Measurements from ENCODE around the gene MORC2. TPM values are rescaled to one million over a fixed set of nuclear protein-coding genes. Genes with fewer than 3 reads are reported as not detected.

MORC2 gene
- total and polyA plus RNA-seq, 4 donors: 4.2 to 12.0 (median 9.8) TPM

- Histone ChIP-seq H3K4me1 (ENCODE audit: control insufficient read depth in 4 of 4, insufficient read depth in 4 of 4, low read length in 3 of 4) (no peaks in the 10 kb centered on the region), H3K36me3 (ENCODE audit: control insufficient read depth in 4 of 4, insufficient read depth in 3 of 4, low read depth in 1 of 4, low read length in 3 of 4) (no peaks in the 10 kb centered on the region), H3K27me3 (ENCODE audit: control insufficient read depth in 4 of 4, insufficient read depth in 4 of 4, low read length in 3 of 4) (no peaks in the 10 kb centered on the region), H3K9me3 (ENCODE audit: control insufficient read depth in 4 of 4, low read length in 3 of 4) (no peaks in the 10 kb centered on the region), H3K9ac (ENCODE audit: low read depth in 1 of 2, low read length in 2 of 2) (no peak overlapping the region), H3K4me3 (ENCODE audit: low read depth in 1 of 3, low read length in 3 of 3) (no peak overlapping the region), H3K27ac (ENCODE audit: low read depth in 1 of 2, low read length in 2 of 2) (no peak overlapping the region)
- no peak for TF ChIP-seq RAD21 (IDR thresholded peaks at IDR 0.05)
- no peak for TF ChIP-seq TAF1 (conservative IDR thresholded peaks at IDR 0.05)
- no peak for TF ChIP-seq HNF4A (conservative IDR thresholded peaks at IDR 0.05)
- TF ChIP-seq, protein P1, sequence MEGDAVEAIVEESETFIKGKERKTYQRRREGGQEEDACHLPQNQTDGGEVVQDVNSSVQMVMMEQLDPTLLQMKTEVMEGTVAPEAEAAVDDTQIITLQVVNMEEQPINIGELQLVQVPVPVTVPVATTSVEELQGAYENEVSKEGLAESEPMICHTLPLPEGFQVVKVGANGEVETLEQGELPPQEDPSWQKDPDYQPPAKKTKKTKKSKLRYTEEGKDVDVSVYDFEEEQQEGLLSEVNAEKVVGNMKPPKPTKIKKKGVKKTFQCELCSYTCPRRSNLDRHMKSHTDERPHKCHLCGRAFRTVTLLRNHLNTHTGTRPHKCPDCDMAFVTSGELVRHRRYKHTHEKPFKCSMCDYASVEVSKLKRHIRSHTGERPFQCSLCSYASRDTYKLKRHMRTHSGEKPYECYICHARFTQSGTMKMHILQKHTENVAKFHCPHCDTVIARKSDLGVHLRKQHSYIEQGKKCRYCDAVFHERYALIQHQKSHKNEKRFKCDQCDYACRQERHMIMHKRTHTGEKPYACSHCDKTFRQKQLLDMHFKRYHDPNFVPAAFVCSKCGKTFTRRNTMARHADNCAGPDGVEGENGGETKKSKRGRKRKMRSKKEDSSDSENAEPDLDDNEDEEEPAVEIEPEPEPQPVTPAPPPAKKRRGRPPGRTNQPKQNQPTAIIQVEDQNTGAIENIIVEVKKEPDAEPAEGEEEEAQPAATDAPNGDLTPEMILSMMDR (IDR thresholded peaks at IDR 0.05; ENCODE audit: low read depth, low read length, missing input control): no peak
- TF ChIP-seq YY1 (IDR thresholded peaks at IDR 0.05): no peak
- TF ChIP-seq FOXA2 (IDR thresholded peaks at IDR 0.05): no peak
- no peak for TF ChIP-seq MAX (IDR thresholded peaks at IDR 0.05)
- TF ChIP-seq ZBTB33 (IDR thresholded peaks at IDR 0.05): no peak
- TF ChIP-seq HNF4G (IDR thresholded peaks at IDR 0.05): no peak
- 76% methylated on average over 4 of the region's 4 CpGs for WGBS
- DNase-seq (ENCODE audit: low spot score): no peak
These were observed 17.1 kb upstream of the MORC2 start for GRCh38 chr22:30985561-30986208.

DNA sequence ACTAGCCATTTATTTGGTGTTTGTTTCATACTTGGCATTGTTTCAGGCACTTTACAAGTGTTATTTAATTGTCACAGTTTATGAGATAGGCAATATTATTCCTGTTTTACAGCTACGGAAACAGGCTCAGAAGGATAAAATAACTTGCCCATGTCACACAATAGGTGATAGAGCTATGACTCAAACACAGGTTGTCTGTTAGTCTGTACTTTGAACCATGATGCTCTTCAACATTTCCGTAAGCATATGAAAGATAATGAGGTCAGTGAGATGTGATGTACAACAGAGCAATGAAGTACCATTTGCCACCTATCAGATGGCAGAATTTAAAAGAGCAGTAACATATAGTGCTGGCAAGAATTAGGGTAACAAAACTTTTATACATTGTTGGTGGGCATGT is 15.7 kb upstream of the MORC2 start:
- 64% methylated on average over 2 of the region's 2 CpGs for WGBS
- TF ChIP-seq HNF4A (conservative IDR thresholded peaks at IDR 0.05): peak; percentile 24 to 30
- no peak for TF ChIP-seq MAX (IDR thresholded peaks at IDR 0.05)

GRCh38 chr22:30982512-30982911 is 13.9 kb upstream of the MORC2 start:
- Histone ChIP-seq H3K27me3 (ENCODE audit: control insufficient read depth in 4 of 4, insufficient read depth in 4 of 4, low read length in 3 of 4) (no peaks in the 10 kb centered on the region), H3K4me1 (ENCODE audit: control insufficient read depth in 4 of 4, insufficient read depth in 4 of 4, low read length in 3 of 4) (no peaks in the 10 kb centered on the region), H3K36me3 (ENCODE audit: control insufficient read depth in 4 of 4, insufficient read depth in 3 of 4, low read depth in 1 of 4, low read length in 3 of 4) (no peaks in the 10 kb centered on the region), H3K9ac (ENCODE audit: low read depth in 1 of 2, low read length in 2 of 2) (no peak overlapping the region), H3K4me3 (ENCODE audit: low read depth in 1 of 3, low read length in 3 of 3) (no peak overlapping the region), H3K9me3 (ENCODE audit: control insufficient read depth in 4 of 4, low read length in 3 of 4) (peaks cover 0 to 4% (median 1%) of the 10 kb centered on the region in 4 donors), H3K27ac (ENCODE audit: low read depth in 1 of 2, low read length in 2 of 2) (no peak overlapping the region)
- 94% methylated on average over 2 of the region's 2 CpGs for WGBS
- DNase-seq (ENCODE audit: low spot score): no peak
- TF ChIP-seq HNF4G (IDR thresholded peaks at IDR 0.05) (no peak), YY1 (IDR thresholded peaks at IDR 0.05) (no peak), HNF4A (conservative IDR thresholded peaks at IDR 0.05) (no peak), GABPA (IDR thresholded peaks at IDR 0.05 in 1 of 2, conservative IDR thresholded peaks at IDR 0.05 in 1 of 2) (no peak), RXRA (IDR thresholded peaks at IDR 0.05) (no peak), SP1 (IDR thresholded peaks at IDR 0.05) (no peak), MAX (IDR thresholded peaks at IDR 0.05) (no peak), NR2F2 (IDR thresholded peaks at IDR 0.05) (no peak), JUND (IDR thresholded peaks at IDR 0.05) (no peak), EGR1 (IDR thresholded peaks at IDR 0.05; ENCODE audit: low read depth in 2 of 2) (no peak), RAD21 (IDR thresholded peaks at IDR 0.05) (no peak)
- TF ChIP-seq, protein P2, sequence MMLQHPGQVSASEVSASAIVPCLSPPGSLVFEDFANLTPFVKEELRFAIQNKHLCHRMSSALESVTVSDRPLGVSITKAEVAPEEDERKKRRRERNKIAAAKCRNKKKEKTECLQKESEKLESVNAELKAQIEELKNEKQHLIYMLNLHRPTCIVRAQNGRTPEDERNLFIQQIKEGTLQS (IDR thresholded peaks at IDR 0.05): no peak
- TF ChIP-seq, protein P1 (IDR thresholded peaks at IDR 0.05; ENCODE audit: low read depth, low read length, missing input control): no peak

More for the DNA sequence above, 15.7 kb upstream of the MORC2 start:
- Histone ChIP-seq H3K27me3 (ENCODE audit: control insufficient read depth in 4 of 4, insufficient read depth in 4 of 4, low read length in 3 of 4) (no peaks in the 10 kb centered on the region), H3K4me1 (ENCODE audit: control insufficient read depth in 4 of 4, insufficient read depth in 4 of 4, low read length in 3 of 4) (no peaks in the 10 kb centered on the region), H3K36me3 (ENCODE audit: control insufficient read depth in 4 of 4, insufficient read depth in 3 of 4, low read depth in 1 of 4, low read length in 3 of 4) (no peaks in the 10 kb centered on the region), H3K9ac (ENCODE audit: low read depth in 1 of 2, low read length in 2 of 2) (no peak overlapping the region), H3K9me3 (ENCODE audit: control insufficient read depth in 4 of 4, low read length in 3 of 4) (no peaks in the 10 kb centered on the region), H3K4me3 (ENCODE audit: low read depth in 1 of 3, low read length in 3 of 3) (no peak overlapping the region), H3K27ac (ENCODE audit: low read depth in 1 of 2, low read length in 2 of 2) (no peak overlapping the region)
- DNase-seq (ENCODE audit: low spot score): no peak
